Measurements from ENCODE around the gene SPTLC1.

Gene SPTLC1

DNA sequence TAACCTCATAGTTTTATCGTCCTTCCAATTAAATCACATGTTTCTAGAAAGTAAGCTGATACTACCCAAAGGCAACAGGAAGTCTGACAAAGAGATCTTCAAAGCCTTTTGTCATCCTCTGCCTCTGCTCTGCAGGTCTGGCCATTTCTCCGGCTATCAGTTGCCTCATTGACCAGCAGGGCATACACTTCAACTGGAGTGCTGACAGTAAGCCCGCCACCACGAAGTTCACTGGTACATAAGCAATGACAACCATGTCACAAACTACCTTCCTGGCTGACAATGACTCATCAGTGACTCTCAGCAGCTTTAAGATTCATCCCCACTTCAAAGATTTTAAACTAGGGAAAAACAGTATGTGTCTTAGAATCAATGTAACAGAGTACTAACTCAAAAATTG is 20.6 kb downstream of the SPTLC1 start:
- H3K27me3 ChIP-seq (ENCODE audit: control insufficient read depth, insufficient read depth, low read length): no peaks in the 10 kb centered on the region
- 0 out of 2 replicates have a peak, but pooled peaks cover 6% of the 10 kb centered on the region for H3K4me1 ChIP-seq (ENCODE audit: control insufficient read depth, insufficient read depth, low read length)
- no peak overlapping the region for H3K27ac ChIP-seq (ENCODE audit: low read length)
- H3K36me3 ChIP-seq (ENCODE audit: control insufficient read depth, insufficient read depth, low read length): no peaks in the 10 kb centered on the region
- no peaks in the 10 kb centered on the region for H3K9me3 ChIP-seq (ENCODE audit: control insufficient read depth, insufficient read depth, low read length)
- no peak overlapping the region for H3K4me3 ChIP-seq (ENCODE audit: low read length)
- no peak for DNase-seq (ENCODE audit: low read depth, low spot score)
- no CpG with 5 or more reads among the region's 4 CpGs for WGBS (ENCODE audit: insufficient coverage, insufficient read length)

DNA sequence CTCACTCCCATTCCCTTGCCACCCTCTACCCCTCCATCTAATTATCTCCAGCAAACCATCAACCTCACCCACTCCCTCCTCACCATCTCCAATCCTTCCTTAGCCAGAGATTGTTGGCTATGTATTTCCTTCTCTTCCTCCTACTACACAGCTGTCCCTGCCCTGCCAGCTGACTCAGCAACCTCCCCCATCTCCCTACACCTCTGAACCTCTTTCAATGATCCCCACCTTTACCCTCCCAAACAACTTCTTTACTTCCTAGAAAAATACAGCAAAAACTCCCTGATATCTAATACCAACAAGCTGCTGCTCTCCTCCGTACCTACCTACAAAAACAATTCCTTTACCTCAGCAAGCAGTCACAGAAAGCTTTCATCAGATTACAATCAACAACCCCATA is 37.3 kb downstream of the SPTLC1 start:
- H3K27me3 ChIP-seq (ENCODE audit: control insufficient read depth, insufficient read depth, low read length): no peaks in the 10 kb centered on the region
- no peak overlapping the region for H3K27ac ChIP-seq (ENCODE audit: low read length)
- DNase-seq (ENCODE audit: low read depth, low spot score): no peak
- no peaks in the 10 kb centered on the region for H3K9me3 ChIP-seq (ENCODE audit: control insufficient read depth, insufficient read depth, low read length)
- 100% methylated on average over 1 of the region's 1 CpG for WGBS (ENCODE audit: insufficient coverage, insufficient read length)
- H3K36me3 ChIP-seq (ENCODE audit: control insufficient read depth, insufficient read depth, low read length): peaks cover 2% of the 10 kb centered on the region; the same call in 1 of the 2 replicates
- no peaks in the 10 kb centered on the region for H3K4me1 ChIP-seq (ENCODE audit: control insufficient read depth, insufficient read depth, low read length)
- no peak overlapping the region for H3K4me3 ChIP-seq (ENCODE audit: low read length)

DNA sequence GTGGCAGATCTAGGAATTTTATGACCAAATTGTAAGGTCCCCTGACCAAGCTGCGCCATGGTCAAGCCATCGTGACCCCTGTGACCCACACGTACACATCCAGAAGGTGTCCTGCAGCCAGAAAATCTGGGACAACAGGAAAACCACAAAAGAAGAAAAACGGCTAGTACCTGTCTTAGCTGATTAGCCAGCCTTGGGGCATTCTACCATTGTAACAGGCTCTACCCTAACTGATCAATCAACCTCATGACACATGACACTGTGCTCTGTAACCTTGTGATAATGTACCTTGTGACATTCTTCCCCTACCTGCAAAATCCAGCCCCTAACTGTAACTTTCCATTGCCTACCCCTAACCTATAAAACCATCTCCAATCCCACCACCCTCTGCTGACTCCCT is 43.6 kb downstream of the SPTLC1 start:
- H3K27me3 ChIP-seq (ENCODE audit: control insufficient read depth, insufficient read depth, low read length): no peaks in the 10 kb centered on the region
- H3K4me3 ChIP-seq (ENCODE audit: low read length): no peak overlapping the region
- DNase-seq (ENCODE audit: low read depth, low spot score): no peak
- no peak overlapping the region for H3K27ac ChIP-seq (ENCODE audit: low read length)
- H3K9me3 ChIP-seq (ENCODE audit: control insufficient read depth, insufficient read depth, low read length): no peaks in the 10 kb centered on the region
- peaks cover 11% of the 10 kb centered on the region; the same call in 1 of the 2 replicates for H3K36me3 ChIP-seq (ENCODE audit: control insufficient read depth, insufficient read depth, low read length)
- no CpG with 5 or more reads among the region's 4 CpGs for WGBS (ENCODE audit: insufficient coverage, insufficient read length)
- no peaks in the 10 kb centered on the region for H3K4me1 ChIP-seq (ENCODE audit: control insufficient read depth, insufficient read depth, low read length)

DNA sequence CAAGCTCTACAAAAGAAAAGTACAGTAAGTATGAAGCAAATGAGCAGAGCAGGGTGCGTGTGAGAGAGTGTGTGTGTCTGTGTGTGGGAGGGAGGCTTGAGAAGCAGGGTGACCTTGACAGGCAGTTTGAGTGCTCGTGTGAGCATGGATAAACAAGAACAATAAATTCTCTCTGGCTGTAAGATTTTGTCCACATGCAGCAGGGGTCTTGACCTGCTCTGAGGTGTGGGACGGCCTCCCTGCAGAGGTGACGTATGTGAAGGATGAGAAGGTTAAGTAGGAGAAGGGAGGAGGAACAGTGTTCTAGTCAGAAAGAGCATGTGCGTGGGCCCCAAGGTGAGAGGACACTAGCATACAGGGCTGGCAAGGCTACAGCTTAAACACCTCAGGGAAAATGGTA is 49.0 kb downstream of the SPTLC1 start:
- no CpG with 5 or more reads among the region's 5 CpGs for WGBS (ENCODE audit: insufficient coverage, insufficient read length)

DNA sequence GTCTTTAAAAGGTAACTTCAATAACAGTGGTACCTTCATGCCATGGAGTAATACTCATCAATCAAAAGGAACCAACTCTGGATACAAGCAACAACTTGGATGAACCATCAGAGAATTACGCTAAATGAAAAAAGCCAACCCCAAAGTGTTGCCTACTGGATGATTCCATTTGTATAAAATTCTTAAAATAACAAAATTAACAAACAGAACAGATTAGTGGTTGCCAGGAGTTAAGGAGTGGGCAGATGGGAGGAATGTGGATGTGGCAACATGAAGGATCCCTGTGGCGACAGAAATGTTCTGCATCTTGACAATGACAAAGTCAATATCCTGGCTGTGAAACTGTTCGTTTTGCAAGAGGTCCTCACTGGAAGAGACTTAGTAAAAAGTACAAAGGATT is 50.5 kb downstream of the SPTLC1 start:
- Histone ChIP-seq H3K27ac (ENCODE audit: low read length) (no peak overlapping the region), H3K4me3 (ENCODE audit: low read length) (no peak overlapping the region), H3K4me1 (ENCODE audit: control insufficient read depth, insufficient read depth, low read length) (no peaks in the 10 kb centered on the region), H3K9me3 (ENCODE audit: control insufficient read depth, insufficient read depth, low read length) (no peaks in the 10 kb centered on the region), H3K36me3 (ENCODE audit: control insufficient read depth, insufficient read depth, low read length) (peaks cover 10% of the 10 kb centered on the region; the same call in 1 of the 2 replicates), H3K27me3 (ENCODE audit: control insufficient read depth, insufficient read depth, low read length) (no peaks in the 10 kb centered on the region)
- no CpG with 5 or more reads among the region's 3 CpGs for WGBS (ENCODE audit: insufficient coverage, insufficient read length)
- DNase-seq (ENCODE audit: low read depth, low spot score): no peak

More for the DNA sequence above, 49.0 kb downstream of the SPTLC1 start:
- Histone ChIP-seq H3K4me1 (ENCODE audit: control insufficient read depth, insufficient read depth, low read length) (no peaks in the 10 kb centered on the region), H3K4me3 (ENCODE audit: low read length) (no peak overlapping the region), H3K27ac (ENCODE audit: low read length) (no peak overlapping the region), H3K27me3 (ENCODE audit: control insufficient read depth, insufficient read depth, low read length) (no peaks in the 10 kb centered on the region), H3K36me3 (ENCODE audit: control insufficient read depth, insufficient read depth, low read length) (peaks cover 13% of the 10 kb centered on the region; the same call in 1 of the 2 replicates), H3K9me3 (ENCODE audit: control insufficient read depth, insufficient read depth, low read length) (no peaks in the 10 kb centered on the region)
- DNase-seq (ENCODE audit: low read depth, low spot score): no peak

DNA sequence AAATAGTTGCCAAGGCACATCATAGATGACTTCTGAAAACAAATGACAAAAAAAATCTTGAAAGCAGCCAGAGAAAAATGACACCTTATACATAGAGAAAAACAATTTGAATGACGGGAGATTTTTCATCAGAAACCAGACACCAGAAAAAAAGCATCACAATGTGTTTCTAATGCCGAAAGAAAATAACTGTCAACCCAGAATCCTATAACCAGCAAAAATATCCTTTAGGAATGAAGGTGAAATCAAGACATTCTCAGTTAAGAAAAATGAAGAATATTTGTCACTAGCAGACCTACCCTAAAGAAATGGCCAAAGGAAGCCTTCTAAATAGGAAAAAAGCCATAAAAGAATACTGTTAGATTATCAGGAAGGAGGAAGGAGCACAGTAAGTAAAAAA is 54.0 kb downstream of the SPTLC1 start:
- DNase-seq (ENCODE audit: low read depth, low spot score): no peak
- no peak overlapping the region for H3K4me3 ChIP-seq (ENCODE audit: low read length)
- no CpG with 5 or more reads among the region's 2 CpGs for WGBS (ENCODE audit: insufficient coverage, insufficient read length)
- no peak overlapping the region for H3K27ac ChIP-seq (ENCODE audit: low read length)
- peaks cover 3% of the 10 kb centered on the region; the same call in 1 of the 2 replicates for H3K36me3 ChIP-seq (ENCODE audit: control insufficient read depth, insufficient read depth, low read length)
- no peaks in the 10 kb centered on the region for H3K9me3 ChIP-seq (ENCODE audit: control insufficient read depth, insufficient read depth, low read length)
- H3K4me1 ChIP-seq (ENCODE audit: control insufficient read depth, insufficient read depth, low read length): no peaks in the 10 kb centered on the region
- H3K27me3 ChIP-seq (ENCODE audit: control insufficient read depth, insufficient read depth, low read length): no peaks in the 10 kb centered on the region

DNA sequence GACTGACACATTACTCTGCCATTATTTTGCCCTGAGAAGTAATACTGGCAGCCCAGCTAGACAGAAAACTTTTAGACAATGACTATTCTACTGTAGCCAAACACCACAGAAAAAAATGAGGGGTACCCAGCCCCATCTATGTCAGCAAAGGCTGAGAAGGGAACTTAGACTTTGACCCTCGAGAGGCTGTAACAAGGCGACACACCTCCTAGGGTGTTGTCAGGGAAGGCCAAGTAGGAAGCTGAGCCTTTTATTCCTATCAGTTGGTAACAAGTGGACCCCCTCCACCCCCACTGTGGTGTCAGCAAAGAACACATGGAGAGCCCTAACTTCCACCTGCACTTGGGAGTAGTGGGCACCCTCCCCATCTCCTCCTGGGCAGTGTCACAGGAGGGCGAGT is 55.6 kb downstream of the SPTLC1 start:
- WGBS (ENCODE audit: insufficient coverage, insufficient read length): no CpG with 5 or more reads among the region's 3 CpGs
- Histone ChIP-seq H3K9me3 (ENCODE audit: control insufficient read depth, insufficient read depth, low read length) (no peaks in the 10 kb centered on the region), H3K27ac (ENCODE audit: low read length) (no peak overlapping the region), H3K36me3 (ENCODE audit: control insufficient read depth, insufficient read depth, low read length) (no peaks in the 10 kb centered on the region; the same call in 1 of the 2 replicates), H3K27me3 (ENCODE audit: control insufficient read depth, insufficient read depth, low read length) (no peaks in the 10 kb centered on the region), H3K4me3 (ENCODE audit: low read length) (no peak overlapping the region), H3K4me1 (ENCODE audit: control insufficient read depth, insufficient read depth, low read length) (peaks cover 3% of the 10 kb centered on the region)
- no peak for DNase-seq (ENCODE audit: low read depth, low spot score)

DNA sequence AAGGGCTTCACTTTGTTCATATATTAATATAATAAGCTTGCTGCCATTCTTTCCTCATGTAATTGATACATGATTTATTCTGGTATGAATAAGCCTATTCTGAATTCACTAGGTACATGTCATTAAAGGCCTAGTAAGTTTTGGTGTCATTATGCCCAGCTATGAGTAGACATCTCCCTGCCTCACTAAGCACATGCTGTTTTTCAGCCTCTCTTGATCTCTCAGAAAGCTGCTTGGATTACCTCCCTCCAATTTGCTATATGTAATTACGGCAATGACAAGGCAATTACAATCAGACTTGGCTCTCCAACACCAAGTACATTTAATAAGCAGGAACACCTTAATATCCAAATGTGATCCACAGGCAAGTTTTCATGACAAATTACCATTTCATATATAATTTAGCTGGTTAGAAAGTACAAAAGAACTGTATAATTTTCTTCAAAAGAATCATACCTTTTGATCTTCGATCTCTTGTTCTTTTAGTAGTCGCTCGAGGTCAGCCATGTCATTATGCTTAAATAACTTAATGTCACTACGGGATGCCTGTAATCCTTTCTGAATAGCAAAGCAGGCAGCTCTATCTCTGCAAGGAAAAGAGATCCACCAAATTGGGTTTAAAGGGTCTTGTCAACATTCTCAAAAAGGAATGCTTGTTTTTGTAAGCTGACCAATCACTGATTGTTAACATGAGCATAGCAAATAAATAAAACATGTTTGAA is 56.3 kb downstream of the SPTLC1 start:
- no CpG with 5 or more reads among the region's 5 CpGs for WGBS (ENCODE audit: insufficient coverage, insufficient read length)
- no peaks in the 10 kb centered on the region for H3K36me3 ChIP-seq (ENCODE audit: control insufficient read depth, insufficient read depth, low read length)
- H3K4me3 ChIP-seq (ENCODE audit: low read length): no peak overlapping the region
- no peak for DNase-seq (ENCODE audit: low read depth, low spot score)
- peaks cover 3% of the 10 kb centered on the region for H3K4me1 ChIP-seq (ENCODE audit: control insufficient read depth, insufficient read depth, low read length)
- H3K9me3 ChIP-seq (ENCODE audit: control insufficient read depth, insufficient read depth, low read length): no peaks in the 10 kb centered on the region
- H3K27me3 ChIP-seq (ENCODE audit: control insufficient read depth, insufficient read depth, low read length): no peaks in the 10 kb centered on the region
- H3K27ac ChIP-seq (ENCODE audit: low read length): no peak overlapping the region

DNA sequence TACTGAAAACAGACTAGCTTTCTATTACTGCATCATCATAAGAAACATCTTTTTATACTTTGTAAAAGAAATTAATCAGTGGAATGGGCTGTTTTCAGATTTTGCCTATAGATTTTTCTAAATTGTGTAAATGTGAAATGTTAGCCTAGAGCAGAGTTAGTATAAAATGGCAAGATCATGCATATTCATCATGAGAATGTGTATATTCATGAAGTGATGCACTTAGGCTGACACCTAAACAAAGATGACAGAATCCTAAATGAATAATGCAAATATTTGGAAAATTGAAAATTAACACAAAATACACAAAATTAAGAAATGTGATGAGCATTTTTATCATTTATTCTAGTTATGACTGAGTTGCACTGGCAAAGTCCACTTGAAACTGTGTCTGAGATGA is 57.2 kb downstream of the SPTLC1 start:
- no peak overlapping the region for H3K4me3 ChIP-seq (ENCODE audit: low read length)
- H3K9me3 ChIP-seq (ENCODE audit: control insufficient read depth, insufficient read depth, low read length): no peaks in the 10 kb centered on the region
- H3K27ac ChIP-seq (ENCODE audit: low read length): no peak overlapping the region
- no peak for DNase-seq (ENCODE audit: low read depth, low spot score)
- H3K4me1 ChIP-seq (ENCODE audit: control insufficient read depth, insufficient read depth, low read length): peaks cover 3% of the 10 kb centered on the region
- no peaks in the 10 kb centered on the region for H3K27me3 ChIP-seq (ENCODE audit: control insufficient read depth, insufficient read depth, low read length)
- no peaks in the 10 kb centered on the region for H3K36me3 ChIP-seq (ENCODE audit: control insufficient read depth, insufficient read depth, low read length)

DNA sequence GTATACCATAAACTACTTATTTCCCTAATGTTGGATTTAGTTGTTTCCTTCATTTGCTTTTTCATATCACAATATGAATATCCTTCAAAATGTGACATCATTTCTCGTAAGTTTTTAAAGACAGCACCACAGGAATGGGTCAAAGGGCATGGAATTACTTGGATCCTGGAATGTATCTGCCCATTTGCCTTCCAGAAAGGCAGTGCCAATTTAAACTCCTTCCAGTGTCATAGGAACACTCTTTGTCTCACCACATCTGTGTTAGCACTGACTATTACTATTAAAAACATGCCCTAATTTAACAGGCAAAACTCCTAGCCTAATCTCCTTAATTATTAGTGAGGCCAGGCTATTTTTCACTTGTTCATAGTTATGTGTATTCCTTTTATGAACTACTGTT is 58.0 kb downstream of the SPTLC1 start:
- Histone ChIP-seq H3K27me3 (ENCODE audit: control insufficient read depth, insufficient read depth, low read length) (no peaks in the 10 kb centered on the region), H3K4me1 (ENCODE audit: control insufficient read depth, insufficient read depth, low read length) (peaks cover 3% of the 10 kb centered on the region), H3K36me3 (ENCODE audit: control insufficient read depth, insufficient read depth, low read length) (no peaks in the 10 kb centered on the region), H3K27ac (ENCODE audit: low read length) (no peak overlapping the region), H3K9me3 (ENCODE audit: control insufficient read depth, insufficient read depth, low read length) (no peaks in the 10 kb centered on the region), H3K4me3 (ENCODE audit: low read length) (no peak overlapping the region)
- no peak for DNase-seq (ENCODE audit: low read depth, low spot score)
- no CpG with 5 or more reads among the region's 1 CpG for WGBS (ENCODE audit: insufficient coverage, insufficient read length)

DNA sequence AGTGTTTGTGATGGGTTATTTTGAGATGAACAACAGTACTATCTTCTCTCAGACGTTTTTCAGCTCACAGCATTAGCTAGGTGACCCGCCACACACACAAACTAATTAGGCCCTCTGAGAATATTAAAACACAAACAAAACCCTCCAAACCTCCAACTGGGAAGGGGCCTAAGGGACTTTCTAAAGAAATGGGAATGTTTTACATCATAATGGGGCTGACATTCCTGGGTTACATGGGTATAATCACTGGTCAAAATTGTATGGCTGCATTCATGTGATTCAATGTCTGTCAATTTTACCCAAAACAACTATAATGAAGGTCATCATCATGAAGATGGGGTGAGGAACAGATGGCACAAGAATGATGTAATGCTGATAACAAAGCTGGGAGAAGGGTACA is 59.6 kb downstream of the SPTLC1 start:
- Histone ChIP-seq H3K36me3 (ENCODE audit: control insufficient read depth, insufficient read depth, low read length) (no peaks in the 10 kb centered on the region), H3K9me3 (ENCODE audit: control insufficient read depth, insufficient read depth, low read length) (no peaks in the 10 kb centered on the region), H3K4me3 (ENCODE audit: low read length) (no peak overlapping the region), H3K27me3 (ENCODE audit: control insufficient read depth, insufficient read depth, low read length) (no peaks in the 10 kb centered on the region), H3K27ac (ENCODE audit: low read length) (no peak overlapping the region), H3K4me1 (ENCODE audit: control insufficient read depth, insufficient read depth, low read length) (peaks cover 3% of the 10 kb centered on the region)
- DNase-seq (ENCODE audit: low read depth, low spot score): peak; percentile 37
- no CpG with 5 or more reads among the region's 2 CpGs for WGBS (ENCODE audit: insufficient coverage, insufficient read length)

All from iPS DF 6.9 (cell line).